Islet of Langerhans (tissue), 1 donor: ENCODE measurements around the gene DLG2.
"Not testable (repeated sequence)": the region's sequence is repeated elsewhere in the genome, so short reads cannot be mapped to it uniquely, and the experiment has no call there.

Source experiments
- FAIRE-seq: peaks from one replicate; lab custom pipeline; 2011; peaks lifted over from hg19 to GRCh38; lab: Jason Lieb, UNC

Gene DLG2

DNA sequence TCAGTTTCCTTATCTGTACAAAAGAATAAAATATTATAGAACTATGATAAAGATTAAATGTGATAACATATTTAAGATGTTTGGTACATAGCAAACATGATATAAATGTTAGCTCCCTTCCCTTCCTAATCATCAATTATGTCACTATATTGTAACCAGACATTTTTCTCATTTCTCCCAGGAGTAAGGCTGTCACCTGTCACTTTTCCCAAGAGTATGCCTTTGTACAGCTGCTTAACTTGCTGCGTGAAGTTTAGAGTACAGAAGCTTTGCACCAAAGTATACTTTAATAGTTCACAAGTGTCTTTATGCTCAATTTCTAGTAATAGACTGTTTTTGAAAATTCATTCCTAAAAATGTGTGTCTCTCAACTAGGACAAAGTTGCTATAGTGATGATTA, 186.9 kb downstream of the DLG2 start:
- no peak for FAIRE-seq

DNA sequence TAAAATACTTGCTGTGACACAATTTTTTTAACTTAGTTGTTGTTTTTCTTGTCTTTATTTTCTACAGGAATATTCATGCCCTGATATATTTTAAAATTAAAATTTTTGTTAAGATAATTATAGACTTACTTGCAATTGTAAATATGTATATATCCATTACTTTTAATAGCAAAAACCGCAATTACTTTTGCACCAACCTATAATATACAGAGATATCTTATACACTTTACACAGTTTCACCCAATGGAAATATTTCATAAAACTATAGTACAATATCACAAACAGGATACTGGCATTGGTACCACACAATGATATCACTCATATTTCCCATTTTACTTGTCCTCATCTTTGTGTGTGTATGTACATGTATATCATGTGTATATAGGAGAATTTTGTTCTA, 188.8 kb downstream of the DLG2 start:
- FAIRE-seq, result no peak

DNA sequence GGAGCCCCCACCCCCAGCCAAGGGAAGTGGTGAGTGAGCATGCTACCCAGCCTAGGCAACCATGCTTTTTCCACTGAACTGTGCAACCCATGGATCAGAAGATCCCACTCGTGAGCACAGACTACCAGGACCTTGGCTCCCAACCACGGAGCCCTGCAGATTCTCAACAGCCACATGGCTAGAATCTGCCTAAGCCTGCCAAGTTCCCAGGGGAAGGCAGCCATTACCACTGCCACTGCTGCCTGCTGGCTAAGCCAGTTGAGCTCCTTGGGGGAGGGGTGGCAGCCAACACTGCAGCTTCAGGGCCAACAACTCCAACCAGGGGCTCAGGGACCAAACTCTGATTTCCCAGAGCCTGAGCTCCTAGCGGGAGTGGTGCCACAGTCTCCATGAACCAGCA, 195.8 kb downstream of the DLG2 start:
- no peak for FAIRE-seq

DNA sequence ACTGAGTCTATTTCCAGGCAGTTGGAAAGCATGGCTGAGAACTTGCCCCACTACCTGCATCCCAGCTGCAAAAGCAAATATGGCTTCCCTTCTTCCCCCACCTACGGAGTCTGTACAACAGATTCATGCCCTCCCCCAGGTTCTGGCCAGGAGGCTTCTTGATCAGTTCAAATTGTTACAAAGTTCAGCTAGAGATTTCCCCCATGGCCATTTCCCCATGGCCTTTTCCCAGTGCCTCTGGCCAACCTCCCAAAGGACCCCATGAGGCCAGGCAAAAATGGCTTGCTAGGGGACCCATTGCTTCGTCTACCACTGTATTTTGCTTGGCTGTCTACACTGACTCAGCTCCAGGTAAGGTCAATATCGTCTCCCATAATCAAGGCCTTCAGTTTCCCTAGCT, 203.3 kb downstream of the DLG2 start:
- no peak for FAIRE-seq

DNA sequence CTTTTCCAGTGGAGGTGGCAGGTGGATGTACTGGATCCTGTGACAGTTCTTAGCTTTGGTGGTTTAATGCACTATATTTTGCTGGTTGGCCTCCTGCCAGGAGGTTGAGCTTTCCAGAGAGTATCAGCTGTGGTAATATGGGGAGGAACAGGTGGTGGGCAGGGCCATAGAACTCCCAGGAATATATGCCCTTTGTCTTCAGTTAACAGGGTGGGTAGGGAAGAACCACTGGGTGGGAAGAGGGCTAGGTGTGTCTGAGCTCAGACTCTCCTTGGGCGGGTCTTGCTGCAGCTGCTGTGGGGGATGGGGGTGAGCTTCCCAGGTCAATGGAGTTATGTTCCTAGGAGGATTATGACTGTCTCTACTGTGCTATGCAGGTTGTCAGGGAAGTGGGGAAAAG, 203.8 kb downstream of the DLG2 start:
- no peak for FAIRE-seq

DNA sequence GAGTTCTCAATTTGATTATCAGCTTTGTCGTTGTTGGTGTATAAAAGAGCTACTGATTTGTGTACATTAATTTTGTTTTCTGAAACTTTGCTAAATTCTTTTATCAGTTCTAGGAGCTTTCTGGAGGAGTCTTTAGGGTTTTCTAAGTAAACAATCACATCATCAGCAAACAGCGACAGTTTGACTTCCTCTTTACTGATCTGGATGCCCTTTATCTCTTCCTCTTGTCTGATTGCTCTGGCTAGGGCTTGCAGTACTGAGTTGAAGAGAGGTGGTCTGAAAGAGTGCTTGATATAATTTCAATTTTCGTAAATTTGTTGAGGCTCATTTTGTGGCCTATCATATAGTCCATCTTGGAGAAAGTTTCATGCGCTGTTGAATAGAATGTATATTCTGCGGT, 213.0 kb downstream of the DLG2 start:
- no peak for FAIRE-seq

DNA sequence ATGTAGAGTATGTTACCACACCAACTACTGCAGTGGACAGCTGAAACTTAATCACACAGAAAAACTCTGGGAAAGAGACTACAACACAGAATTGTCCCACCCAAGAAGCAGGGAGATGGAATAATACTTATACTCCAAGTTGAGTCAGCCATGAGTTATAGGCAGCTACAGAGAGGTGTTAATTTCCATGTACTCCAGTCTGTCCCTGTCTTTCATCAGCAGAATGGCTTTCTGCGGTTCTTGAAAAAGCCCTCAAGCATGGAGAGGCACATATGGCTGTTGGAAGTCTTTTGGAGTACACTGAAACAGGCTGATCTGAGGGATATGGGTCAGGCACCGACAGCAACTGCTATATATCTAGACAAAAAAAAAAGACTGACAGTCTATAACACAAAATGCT, 219.5 kb downstream of the DLG2 start:
- no peak for FAIRE-seq

DNA sequence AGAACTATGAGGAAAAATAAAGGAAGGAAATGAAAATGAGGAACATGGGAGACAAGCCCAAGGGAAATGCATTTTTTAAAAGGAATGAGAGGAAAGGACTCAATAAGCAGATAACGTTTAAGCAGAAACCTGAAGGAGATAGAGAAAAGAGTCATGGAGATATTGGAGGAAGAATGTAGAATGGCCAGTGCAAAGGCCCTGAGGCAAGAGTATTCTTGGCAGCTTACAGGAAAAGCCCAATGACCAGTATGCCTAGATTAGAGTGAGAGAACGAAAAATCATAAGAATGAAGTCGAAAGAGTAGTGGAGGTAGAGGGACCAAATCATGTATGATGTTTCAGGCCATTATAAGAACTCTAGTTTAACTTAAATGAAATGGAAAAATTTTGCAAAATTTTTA, 220.3 kb downstream of the DLG2 start:
- no peak for FAIRE-seq

DNA sequence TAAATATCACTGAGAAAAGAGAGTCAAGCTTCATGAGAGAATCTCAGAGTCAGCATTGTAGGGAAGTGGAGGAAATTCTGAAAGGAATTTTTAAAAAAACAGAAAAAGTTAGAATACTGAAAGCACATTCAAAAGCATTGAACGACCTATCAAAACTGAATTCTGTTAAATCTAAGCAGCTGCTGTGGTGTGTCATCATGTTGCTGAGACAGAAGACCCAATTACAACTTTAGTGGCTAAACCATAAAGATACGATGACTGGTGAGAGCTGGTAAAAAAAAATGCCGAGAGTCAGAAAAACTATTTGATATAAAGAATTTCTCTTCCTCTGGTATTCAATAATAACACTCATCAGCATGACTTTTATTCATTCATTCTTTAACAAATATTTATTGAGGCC, 220.8 kb downstream of the DLG2 start:
- no peak for FAIRE-seq

DNA sequence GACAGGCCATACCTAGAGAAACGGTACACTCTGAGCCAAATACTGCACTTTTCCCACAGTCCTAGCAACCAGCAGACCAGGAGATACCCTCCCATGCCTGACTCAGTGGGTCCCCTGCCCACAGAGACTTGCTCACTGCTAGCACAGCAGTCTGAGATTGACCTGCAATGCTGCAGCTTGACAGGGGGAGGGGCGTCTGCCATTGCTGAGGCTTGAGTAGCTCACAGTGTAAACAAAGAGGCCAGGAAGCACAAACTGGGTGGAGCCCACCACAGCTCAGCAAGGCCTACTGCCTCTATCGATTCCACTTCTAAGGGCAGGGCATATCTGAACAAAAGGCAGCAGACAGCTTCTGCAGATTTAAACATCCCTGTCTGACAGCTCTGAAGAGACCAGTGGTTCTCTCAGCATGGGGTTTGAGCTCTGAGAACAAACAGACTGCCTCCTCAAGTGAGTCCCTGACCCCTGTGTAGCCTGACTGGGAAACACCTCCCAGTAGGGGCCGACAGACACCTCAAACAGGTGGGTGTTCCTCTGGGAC, 231.6 kb downstream of the DLG2 start:
- not testable (repeated sequence) for FAIRE-seq

DNA sequence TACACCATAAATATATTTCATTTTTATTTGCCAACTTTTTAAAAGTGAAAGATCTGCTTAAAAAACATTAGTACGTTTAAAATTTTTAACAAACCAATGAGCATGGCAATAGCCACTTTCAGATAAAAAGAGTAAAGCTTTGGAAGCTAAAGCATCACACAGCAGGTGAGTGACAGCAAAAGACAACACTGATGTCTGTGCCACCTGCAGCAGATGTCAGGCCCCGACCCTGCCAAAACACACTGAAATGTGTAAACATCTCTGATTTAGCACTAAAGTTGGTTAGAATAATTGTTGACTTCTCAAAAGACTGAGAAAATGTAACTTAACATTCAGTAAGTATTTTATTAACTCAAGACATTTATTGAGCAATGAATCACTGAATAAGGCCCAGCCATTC, 232.9 kb downstream of the DLG2 start:
- no peak for FAIRE-seq

DNA sequence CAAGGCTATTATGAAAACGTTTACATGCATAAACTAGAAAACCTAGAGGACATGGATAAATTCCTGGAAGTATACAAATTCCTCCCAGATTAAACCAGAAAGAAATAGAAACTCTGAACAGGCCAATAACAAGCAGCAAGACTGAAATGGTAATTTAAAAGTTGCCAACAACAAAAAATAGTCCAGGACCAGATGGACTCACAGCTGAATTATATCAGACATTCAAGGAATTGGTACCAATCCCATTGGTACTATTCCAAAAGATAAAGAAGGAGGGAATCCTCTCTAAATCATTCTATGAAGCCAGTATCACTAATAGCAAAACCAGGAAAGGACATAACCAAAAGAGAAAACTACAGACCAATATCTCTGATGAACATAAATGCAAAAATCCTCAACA, 236.0 kb downstream of the DLG2 start:
- no peak for FAIRE-seq

DNA sequence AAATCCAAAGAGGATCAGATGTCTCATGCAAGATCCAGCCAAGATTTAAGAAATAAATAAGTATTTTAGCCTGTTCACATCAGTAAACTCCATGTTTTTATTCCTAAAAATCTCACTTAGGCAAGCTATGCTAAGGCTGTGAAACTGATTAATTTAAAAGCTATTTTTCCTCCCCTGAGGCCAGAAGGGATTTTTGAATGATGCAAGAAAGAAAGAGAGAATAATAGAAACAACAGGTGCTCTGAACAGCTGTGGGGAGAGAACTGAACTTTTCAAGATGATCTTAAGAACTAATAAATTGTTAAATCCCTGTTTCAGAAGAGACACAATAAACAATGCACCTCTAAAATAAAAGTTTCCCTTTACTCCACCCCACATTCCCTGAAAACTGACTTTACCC, 241.6 kb downstream of the DLG2 start:
- no peak for FAIRE-seq

DNA sequence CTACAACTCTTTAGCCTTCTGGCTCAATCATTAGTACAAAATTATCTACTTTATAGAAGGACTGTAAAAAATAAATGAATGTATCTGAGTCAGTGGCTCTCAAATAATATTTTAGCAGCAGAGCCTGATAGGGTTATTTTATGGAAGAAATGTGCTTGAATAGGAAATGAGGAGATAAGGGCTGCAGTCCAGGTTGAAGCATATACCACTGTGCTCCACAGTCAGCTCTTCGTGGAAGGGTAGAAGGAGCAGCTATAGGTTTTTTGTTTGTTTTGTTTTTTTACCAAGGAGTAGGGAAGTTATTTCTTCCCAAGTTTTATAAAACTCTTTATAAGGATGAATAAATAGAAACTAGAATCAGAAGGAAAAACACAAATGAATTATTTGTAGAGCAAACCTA, 242.0 kb downstream of the DLG2 start:
- FAIRE-seq, result no peak

DNA sequence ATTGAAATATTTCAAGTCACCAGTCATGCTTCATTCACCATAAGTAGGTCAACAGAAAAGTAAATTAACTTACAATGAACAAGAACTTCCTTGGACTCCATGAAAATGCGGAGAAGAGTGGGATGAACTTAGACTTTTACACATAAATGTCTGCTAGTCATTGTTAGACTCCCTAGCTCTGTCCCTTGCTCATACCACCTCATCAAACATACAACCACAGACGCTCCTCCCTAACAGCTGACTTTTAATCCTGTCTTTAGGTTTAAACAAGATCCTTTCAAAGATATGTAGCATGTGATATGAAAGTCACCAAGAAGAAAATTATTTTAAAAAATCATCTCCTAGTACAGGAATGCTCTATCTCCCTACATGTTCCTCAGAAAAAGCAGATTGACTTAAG, 248.1 kb downstream of the DLG2 start:
- FAIRE-seq, result no peak

DNA sequence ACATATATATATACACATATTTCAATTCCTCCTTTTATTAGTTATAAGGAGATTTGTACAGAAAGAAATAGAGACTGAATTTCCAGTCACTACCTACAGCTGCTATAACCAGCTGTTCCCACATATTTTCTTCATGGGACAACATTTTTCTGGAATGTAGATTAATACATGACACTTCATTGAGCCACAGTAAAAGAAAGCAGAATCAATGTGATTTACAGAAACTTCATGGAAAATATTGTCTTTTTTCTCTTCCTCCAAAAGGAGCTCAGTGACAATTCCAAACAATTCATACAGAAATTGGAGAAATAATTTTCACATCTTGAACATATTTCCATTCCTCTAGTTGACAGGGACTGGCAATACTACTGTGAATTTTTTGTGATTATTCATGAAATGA, 249.2 kb downstream of the DLG2 start:
- FAIRE-seq, result no peak

DNA sequence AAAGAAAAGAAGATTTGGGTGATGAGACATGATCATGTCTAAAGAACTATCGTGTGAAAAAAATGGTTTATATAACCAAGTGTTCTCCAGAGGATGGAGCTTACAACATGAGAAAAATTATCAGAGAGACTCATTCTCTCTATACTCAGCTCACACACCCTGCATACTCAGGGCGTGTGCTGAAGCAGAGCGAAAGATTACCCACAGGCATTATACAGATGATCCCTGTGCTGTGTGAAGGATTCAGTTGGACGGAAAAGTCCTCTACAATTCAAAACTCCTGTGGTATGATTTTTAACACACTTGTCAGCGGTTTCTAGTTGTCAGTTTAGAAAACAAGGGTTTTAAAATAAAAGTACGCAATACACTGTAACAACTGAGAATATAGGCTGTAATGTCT, 267.3 kb downstream of the DLG2 start:
- no peak for FAIRE-seq

DNA sequence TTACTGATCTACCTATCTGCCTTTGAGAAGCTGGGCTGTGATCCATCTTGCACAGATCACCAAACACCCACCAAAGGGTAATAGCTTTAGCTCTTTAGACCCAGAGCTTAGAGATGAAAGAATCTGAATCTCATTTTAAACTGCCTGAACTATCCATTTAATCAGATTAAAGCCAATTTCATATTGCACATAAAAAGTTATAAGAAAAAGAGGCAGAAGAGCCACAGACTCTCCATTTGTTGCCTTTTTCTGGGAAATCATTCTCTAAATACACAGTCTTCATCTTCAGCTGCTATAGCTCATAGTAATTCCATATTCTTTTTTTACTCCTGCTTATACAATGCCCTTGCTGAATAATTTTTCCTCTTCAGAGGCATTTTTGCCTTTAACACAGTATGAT, 271.2 kb downstream of the DLG2 start:
- no peak for FAIRE-seq

DNA sequence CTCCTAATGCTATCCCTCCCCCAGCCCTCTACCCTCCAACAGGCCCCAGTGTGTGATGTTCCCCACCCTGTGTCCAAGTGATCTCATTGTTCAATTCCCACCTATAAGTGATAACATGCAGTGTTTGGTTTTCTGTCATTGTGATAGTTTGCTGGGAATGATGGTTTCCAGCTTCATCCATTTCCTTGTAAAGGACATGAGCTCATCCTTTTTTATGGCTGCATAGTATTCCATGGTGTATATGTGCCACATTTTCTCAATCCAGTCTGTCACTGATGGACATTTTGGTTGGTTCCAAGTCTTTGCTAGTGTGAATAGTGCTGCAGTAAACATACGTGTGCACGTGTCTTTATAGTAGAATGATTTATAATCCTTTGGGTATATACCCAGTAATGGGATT, 277.6 kb downstream of the DLG2 start:
- FAIRE-seq, result not testable (repeated sequence)

DNA sequence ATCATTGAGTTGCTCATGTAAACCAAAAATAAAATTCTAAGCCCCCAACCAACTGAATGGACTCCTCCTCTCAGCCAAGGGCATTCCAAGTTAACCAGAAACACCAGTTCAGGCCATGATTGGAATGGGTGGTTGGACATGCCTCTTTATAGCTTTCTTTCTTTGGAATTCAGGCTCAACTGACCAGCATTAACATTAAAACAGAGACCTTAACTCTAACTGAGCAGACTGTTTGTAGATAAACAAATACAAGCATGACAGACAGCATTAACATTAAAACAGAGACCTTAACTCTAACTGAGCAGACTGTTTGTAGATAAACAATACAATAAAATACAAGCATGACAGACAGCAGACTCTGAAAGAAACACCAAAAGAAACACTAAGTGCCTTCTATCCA, 278.2 kb downstream of the DLG2 start:
- FAIRE-seq, result no peak

DNA sequence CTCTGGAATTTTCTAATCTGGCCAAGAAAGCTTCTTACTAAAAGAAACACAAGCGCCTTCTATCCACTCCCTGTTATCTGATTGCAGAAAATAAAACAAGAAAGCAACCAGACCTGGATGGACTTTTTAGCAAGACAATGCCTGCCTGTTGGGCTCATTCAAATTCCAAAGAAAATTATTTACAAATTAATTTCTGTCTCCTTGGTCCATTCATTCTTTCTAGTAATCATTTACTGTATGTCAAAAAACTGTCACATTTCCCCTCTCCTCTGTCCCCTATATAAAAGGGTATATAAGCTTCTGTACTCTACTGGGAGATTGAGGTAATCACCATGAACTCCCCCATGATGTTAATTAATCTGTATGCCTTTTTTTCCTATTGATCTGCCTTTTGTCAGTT, 279.9 kb downstream of the DLG2 start:
- FAIRE-seq, result no peak

DNA sequence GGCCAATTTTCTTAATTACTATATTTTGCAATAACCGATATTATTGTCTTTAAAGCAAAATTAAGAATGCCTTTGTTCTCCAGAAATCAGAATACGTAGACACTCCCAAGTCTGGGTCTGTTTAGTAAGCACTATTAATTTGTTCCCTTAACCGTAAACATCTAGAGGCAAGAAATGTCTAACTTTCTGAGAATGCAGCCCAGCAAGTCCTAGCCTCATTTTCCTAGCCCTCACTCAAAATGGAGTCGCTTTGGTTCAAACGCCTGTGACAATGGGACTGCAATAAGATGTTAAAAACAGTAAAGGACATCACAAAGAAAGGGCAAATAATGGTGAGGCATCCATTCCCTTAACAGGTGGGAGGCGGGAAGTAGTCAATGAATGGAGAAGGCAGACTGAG, 280.7 kb downstream of the DLG2 start:
- no peak for FAIRE-seq

DNA sequence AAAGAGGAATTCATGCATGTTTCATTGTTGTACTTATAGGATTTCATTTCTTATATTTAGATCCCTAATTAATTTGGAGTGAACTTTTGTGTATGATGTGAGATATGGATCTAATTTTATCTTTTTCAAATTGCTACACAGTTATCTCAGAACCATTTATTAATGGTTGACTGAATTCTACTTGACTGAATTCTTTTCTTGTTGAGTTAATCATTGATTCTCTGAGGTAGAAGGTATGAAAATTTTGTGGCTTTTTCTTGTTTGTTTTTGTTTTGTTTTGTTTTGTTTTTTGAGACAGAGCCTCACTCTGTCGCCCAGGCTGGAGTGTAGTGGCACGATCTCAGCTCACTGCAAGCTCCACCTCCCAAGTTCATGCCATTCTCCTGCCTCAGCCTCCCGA, 286.3 kb downstream of the DLG2 start:
- FAIRE-seq, result not testable (repeated sequence)

DNA sequence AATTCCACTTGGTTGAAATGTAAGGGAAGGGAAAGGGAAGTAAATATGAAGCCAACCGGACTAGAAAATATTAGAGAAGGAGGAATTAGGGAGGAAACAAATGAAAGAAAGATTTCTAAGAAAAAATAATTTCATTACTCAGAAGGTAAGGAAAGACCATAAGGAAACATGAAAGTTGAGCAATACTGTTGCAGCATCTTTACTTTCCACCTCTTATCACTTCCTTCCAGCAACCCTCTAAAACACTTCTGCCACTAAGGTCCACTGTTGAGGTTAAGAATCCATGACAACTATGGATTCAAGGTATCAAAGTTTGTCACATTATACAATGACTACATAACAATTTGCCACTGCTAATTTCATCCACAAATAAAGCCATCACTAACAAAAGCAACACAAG, 308.6 kb downstream of the DLG2 start:
- no peak for FAIRE-seq

DNA sequence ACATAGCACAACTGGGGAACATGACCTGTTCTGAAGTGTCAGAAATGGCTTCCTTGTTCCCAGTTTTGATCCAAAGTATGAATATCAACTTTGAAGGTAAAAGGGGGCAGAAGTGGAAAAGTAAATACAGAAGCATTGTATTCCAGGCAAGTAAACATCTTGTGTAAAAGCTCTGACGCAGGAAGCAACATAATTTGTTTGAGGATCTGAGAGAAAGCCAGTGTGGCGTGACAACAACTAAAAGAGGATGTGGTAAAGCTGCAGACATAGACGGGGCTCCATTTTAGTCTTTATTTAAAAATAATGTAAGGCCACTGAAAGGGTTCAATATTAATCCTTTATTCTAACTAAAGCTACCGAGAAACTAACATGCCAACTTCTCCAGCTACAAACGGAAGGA, 310.2 kb downstream of the DLG2 start:
- no peak for FAIRE-seq
